Astrocyte of the spinal cord (primary cell): ENCODE results near the gene RBBP8NL.

Experiments used
- DNase-seq: peaks from one replicate; pipeline ENCODE4 v3.0.0; 2011; ENCODE audit warnings: low read depth, low spot score
- H3K4me3 ChIP-seq: 2 replicates; pipeline ENCODE4 v1.5.1; 2011; ENCODE audit warnings: low read depth, mild to moderate bottlenecking, low read length, moderate library complexity
- CTCF ChIP-seq: IDR thresholded peaks from 2 replicates; pipeline ENCODE4 v1.5.1; 2012; ENCODE audit warnings: low read depth, mild to moderate bottlenecking, low read length, inconsistent platforms
- in situ Hi-C: cut with HindIII; loops from 2 replicates; pipeline ENCODE4 v1.10.0; 2017; ENCODE audit warnings: low sequenced_read_pairs

RBBP8NL gene

DNA sequence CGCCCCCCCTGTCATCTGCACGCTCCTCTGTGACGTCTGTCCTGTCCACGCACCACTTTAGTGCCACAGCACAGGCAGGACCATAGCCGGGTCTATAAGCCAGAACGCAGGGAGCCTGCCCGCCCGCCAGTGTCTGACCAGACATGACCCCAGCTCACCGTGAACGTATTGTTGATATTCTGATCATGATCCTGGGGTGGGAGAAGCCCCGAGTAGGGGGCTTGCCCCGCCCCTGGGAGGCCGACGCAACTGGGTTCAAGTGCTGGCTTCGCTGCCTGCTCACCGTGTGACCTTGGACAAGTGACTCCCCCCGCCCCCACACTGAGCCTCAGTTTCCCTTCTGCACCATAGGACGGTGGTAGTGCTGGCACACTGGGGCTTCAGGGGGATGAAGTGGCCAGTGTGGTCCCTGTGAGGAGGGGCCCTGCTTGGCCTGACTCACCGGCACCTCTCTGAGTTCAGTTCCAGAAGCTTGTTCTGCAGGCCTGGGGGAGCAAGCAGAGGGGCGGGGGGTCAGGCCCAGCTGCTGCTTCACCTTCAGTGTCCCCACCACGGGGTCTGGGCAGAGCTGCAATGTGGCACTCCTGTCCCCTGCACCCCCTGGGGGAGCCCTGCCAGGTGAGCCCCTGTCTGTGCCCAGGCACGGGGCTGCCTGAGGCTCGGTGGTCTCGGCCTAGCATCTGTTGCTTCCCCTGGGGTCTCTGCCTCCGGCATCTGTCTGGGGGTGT is 9.2 kb downstream of the RBBP8NL start:
- in situ Hi-C loops = no loop called here
- no peak for DNase-seq
- H3K4me3 ChIP-seq = no peak overlapping the region
- no peak for TF ChIP-seq CTCF

- in situ Hi-C loops = no loop called here
- H3K4me3 ChIP-seq = no peak overlapping the region
- no peak for DNase-seq
- no peak for TF ChIP-seq CTCF
Observed at GRCh38 chr20:62416651-62417637, 10.4 kb downstream of the RBBP8NL start.

- in situ Hi-C loops = no loop called here
- no peak overlapping the region for H3K4me3 ChIP-seq
- no peak for DNase-seq
- no peak for TF ChIP-seq CTCF
Observed at GRCh38 chr20:62415354-62416111, 11.8 kb downstream of the RBBP8NL start.

- peak; percentile 21 for TF ChIP-seq CTCF
- in situ Hi-C loops = no loop called here
- H3K4me3 ChIP-seq = no peak overlapping the region
- no peak for DNase-seq
Observed at GRCh38 chr20:62413896-62414481, 13.3 kb downstream of the RBBP8NL start.

DNA sequence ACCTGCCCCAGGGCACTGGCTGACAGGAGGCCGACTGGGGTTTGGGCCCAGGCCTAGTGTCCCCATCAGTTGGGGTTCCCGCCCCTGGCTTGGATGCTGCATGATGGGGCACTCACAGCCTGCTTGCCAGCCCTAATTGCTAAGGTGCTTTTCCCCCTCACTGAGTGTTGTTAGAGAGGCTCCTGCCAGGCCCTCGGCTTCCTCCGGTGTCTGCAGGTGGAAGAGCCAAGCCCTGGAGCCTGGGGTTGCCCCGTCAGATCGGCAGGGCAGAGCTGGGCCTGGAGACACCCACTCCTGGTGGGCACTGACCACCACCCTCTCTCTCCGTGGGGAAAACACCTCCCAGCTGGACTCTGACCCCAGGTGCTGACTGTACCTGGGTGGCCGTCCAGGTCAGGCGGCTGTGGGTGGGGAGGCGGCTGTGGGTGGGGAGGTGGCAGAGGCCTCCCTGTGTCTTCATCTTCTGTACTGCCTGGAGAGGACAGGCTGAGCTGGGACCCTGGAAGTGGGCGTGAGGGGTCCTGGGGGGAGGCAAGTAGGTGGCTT is 14.2 kb downstream of the RBBP8NL start:
- no peak for DNase-seq
- no peak overlapping the region for H3K4me3 ChIP-seq
- TF ChIP-seq CTCF = no peak
- in situ Hi-C loops = no loop called here
